ENCODE results near the gene NOP14.
"Not testable (repeated sequence)": the region's sequence is repeated elsewhere in the genome, so short reads cannot be mapped to it uniquely, and the experiment has no call there.

The NOP14 gene

GRCh38 chr4:2924765-2925301, 38.4 kb downstream of the NOP14 start:
- Histone ChIP-seq H3K4me2 (ENCODE audit: low read length) (no peak overlapping the region), H3K56ac (ENCODE audit: low read length) (peak overlapping the region; percentile 20), H2BK120ac (ENCODE audit: low read depth, low read length) (no peak overlapping the region), H3K4me1 (ENCODE audit: control insufficient read depth, low read depth, low read length) (peaks cover 2% of the 10 kb centered on the region), H2BK15ac (replicated peaks; ENCODE audit: low read depth) (no peak overlapping the region), H4K5ac (ENCODE audit: low read length) (no peak overlapping the region), H3K23ac (ENCODE audit: low read length) (no peak overlapping the region), H3K4ac (ENCODE audit: low read depth, low read length) (no peak overlapping the region), H3K36me3 (ENCODE audit: control insufficient read depth, insufficient read depth, low read length) (peaks cover 8% of the 10 kb centered on the region), H3K79me2 (ENCODE audit: control insufficient read depth, insufficient read depth, low read length) (peaks cover 3% of the 10 kb centered on the region), H3K79me1 (ENCODE audit: low read length) (peaks cover 10% of the 10 kb centered on the region), H3K4me3 (ENCODE audit: low read length) (no peak overlapping the region), H3K27me3 (ENCODE audit: insufficient read depth, low read length, poor library complexity) (no peaks in the 10 kb centered on the region), H2AK5ac (ENCODE audit: low read length) (no peak overlapping the region), H3K27ac (ENCODE audit: low read depth, low read length) (no peak overlapping the region), H3K9ac (ENCODE audit: low read length) (no peak overlapping the region), H4K8ac (ENCODE audit: low read depth, low read length) (no peak overlapping the region), H3K18ac (ENCODE audit: low read length) (no peak overlapping the region), H2BK5ac (ENCODE audit: low read length) (no peak overlapping the region)
- no peak for DNase-seq
- no CpG with 5 or more reads among the region's 7 CpGs for WGBS (ENCODE audit: extremely low coverage, insufficient coverage, low lambda C conversion rate)

- no CpG with 5 or more reads among the region's 8 CpGs for WGBS (ENCODE audit: extremely low coverage, insufficient coverage, low lambda C conversion rate)
- Histone ChIP-seq H3K79me1 (ENCODE audit: low read length) (peaks cover 10% of the 10 kb centered on the region), H3K27ac (ENCODE audit: low read depth, low read length) (no peak overlapping the region), H2BK15ac (replicated peaks; ENCODE audit: low read depth) (no peak overlapping the region), H2BK120ac (ENCODE audit: low read depth, low read length) (no peak overlapping the region), H3K36me3 (ENCODE audit: control insufficient read depth, insufficient read depth, low read length) (peaks cover 8% of the 10 kb centered on the region), H3K56ac (ENCODE audit: low read length) (peak overlapping the region; percentile 20), H3K79me2 (ENCODE audit: control insufficient read depth, insufficient read depth, low read length) (peaks cover 3% of the 10 kb centered on the region), H2BK5ac (ENCODE audit: low read length) (no peak overlapping the region), H4K5ac (ENCODE audit: low read length) (no peak overlapping the region), H3K4me2 (ENCODE audit: low read length) (no peak overlapping the region), H3K23ac (ENCODE audit: low read length) (no peak overlapping the region), H3K18ac (ENCODE audit: low read length) (no peak overlapping the region), H3K9ac (ENCODE audit: low read length) (no peak overlapping the region), H4K8ac (ENCODE audit: low read depth, low read length) (no peak overlapping the region), H3K27me3 (ENCODE audit: insufficient read depth, low read length, poor library complexity) (no peaks in the 10 kb centered on the region), H3K4me3 (ENCODE audit: low read length) (no peak overlapping the region), H3K4me1 (ENCODE audit: control insufficient read depth, low read depth, low read length) (peaks cover 2% of the 10 kb centered on the region), H3K4ac (ENCODE audit: low read depth, low read length) (no peak overlapping the region), H2AK5ac (ENCODE audit: low read length) (no peak overlapping the region)
- DNase-seq = no peak
Observed at GRCh38 chr4:2924286-2924685, 38.9 kb downstream of the NOP14 start.

- Histone ChIP-seq H3K4me1 (ENCODE audit: control insufficient read depth, low read depth, low read length) (peaks cover 2% of the 10 kb centered on the region), H3K36me3 (ENCODE audit: control insufficient read depth, insufficient read depth, low read length) (peaks cover 8% of the 10 kb centered on the region), H3K4me3 (ENCODE audit: low read length) (no peak overlapping the region), H3K27ac (ENCODE audit: low read depth, low read length) (no peak overlapping the region), H2BK5ac (ENCODE audit: low read length) (no peak overlapping the region), H3K79me2 (ENCODE audit: control insufficient read depth, insufficient read depth, low read length) (peaks cover 3% of the 10 kb centered on the region), H3K56ac (ENCODE audit: low read length) (peak overlapping the region; percentile 0), H4K8ac (ENCODE audit: low read depth, low read length) (no peak overlapping the region), H2BK15ac (replicated peaks; ENCODE audit: low read depth) (no peak overlapping the region), H3K27me3 (ENCODE audit: insufficient read depth, low read length, poor library complexity) (no peaks in the 10 kb centered on the region), H3K4ac (ENCODE audit: low read depth, low read length) (no peak overlapping the region), H2BK120ac (ENCODE audit: low read depth, low read length) (no peak overlapping the region), H4K5ac (ENCODE audit: low read length) (no peak overlapping the region), H3K23ac (ENCODE audit: low read length) (no peak overlapping the region), H3K9ac (ENCODE audit: low read length) (no peak overlapping the region), H3K18ac (ENCODE audit: low read length) (no peak overlapping the region), H3K4me2 (ENCODE audit: low read length) (no peak overlapping the region), H2AK5ac (ENCODE audit: low read length) (no peak overlapping the region), H3K79me1 (ENCODE audit: low read length) (peaks cover 10% of the 10 kb centered on the region)
- no CpG with 5 or more reads among the region's 16 CpGs for WGBS (ENCODE audit: extremely low coverage, insufficient coverage, low lambda C conversion rate)
- DNase-seq = no peak
Observed at GRCh38 chr4:2923668-2924173, 39.5 kb downstream of the NOP14 start.

- WGBS (ENCODE audit: extremely low coverage, insufficient coverage, low lambda C conversion rate) = no CpG with 5 or more reads among the region's 10 CpGs
- no peak overlapping the region for H3K23ac ChIP-seq (ENCODE audit: low read length)
- H3K27me3 ChIP-seq (ENCODE audit: insufficient read depth, low read length, poor library complexity) = no peaks in the 10 kb centered on the region
- peak overlapping the region; percentile 85 for H3K27ac ChIP-seq (ENCODE audit: low read depth, low read length)
- peaks cover 10% of the 10 kb centered on the region for H3K79me1 ChIP-seq (ENCODE audit: low read length)
- H3K9ac ChIP-seq (ENCODE audit: low read length) = no peak overlapping the region
- no peak overlapping the region for H2AK5ac ChIP-seq (ENCODE audit: low read length)
- H3K56ac ChIP-seq (ENCODE audit: low read length) = peak overlapping the region; percentile 11
- peaks cover 8% of the 10 kb centered on the region for H3K36me3 ChIP-seq (ENCODE audit: control insufficient read depth, insufficient read depth, low read length)
- peaks cover 3% of the 10 kb centered on the region for H3K79me2 ChIP-seq (ENCODE audit: control insufficient read depth, insufficient read depth, low read length)
- DNase-seq = peak; percentile 44
- H2BK15ac ChIP-seq (replicated peaks; ENCODE audit: low read depth) = no peak overlapping the region
- no peak overlapping the region for H4K8ac ChIP-seq (ENCODE audit: low read depth, low read length)
- no peak overlapping the region for H4K5ac ChIP-seq (ENCODE audit: low read length)
- no peak overlapping the region for H3K4me3 ChIP-seq (ENCODE audit: low read length)
- H2BK120ac ChIP-seq (ENCODE audit: low read depth, low read length) = no peak overlapping the region
- peak overlapping the region; percentile 78 for H3K18ac ChIP-seq (ENCODE audit: low read length)
- no peak overlapping the region for H2BK5ac ChIP-seq (ENCODE audit: low read length)
- no peak overlapping the region for H3K4me2 ChIP-seq (ENCODE audit: low read length)
- peaks cover 2% of the 10 kb centered on the region for H3K4me1 ChIP-seq (ENCODE audit: control insufficient read depth, low read depth, low read length)
- no peak overlapping the region for H3K4ac ChIP-seq (ENCODE audit: low read depth, low read length)
Observed at GRCh38 chr4:2923141-2923551, 40.1 kb downstream of the NOP14 start.

GRCh38 chr4:2922453-2923101, 40.6 kb downstream of the NOP14 start:
- not testable (repeated sequence) for H2BK15ac ChIP-seq (replicated peaks; ENCODE audit: low read depth); H3K36me3 ChIP-seq (ENCODE audit: control insufficient read depth, insufficient read depth, low read length); H3K4me1 ChIP-seq (ENCODE audit: control insufficient read depth, low read depth, low read length); H2BK120ac ChIP-seq (ENCODE audit: low read depth, low read length); H3K4ac ChIP-seq (ENCODE audit: low read depth, low read length); H3K9ac ChIP-seq (ENCODE audit: low read length); H3K79me2 ChIP-seq (ENCODE audit: control insufficient read depth, insufficient read depth, low read length); H2AK5ac ChIP-seq (ENCODE audit: low read length); H2BK5ac ChIP-seq (ENCODE audit: low read length); H4K8ac ChIP-seq (ENCODE audit: low read depth, low read length); H3K4me3 ChIP-seq (ENCODE audit: low read length); H3K23ac ChIP-seq (ENCODE audit: low read length); H3K4me2 ChIP-seq (ENCODE audit: low read length); H4K5ac ChIP-seq (ENCODE audit: low read length); H3K27me3 ChIP-seq (ENCODE audit: insufficient read depth, low read length, poor library complexity)
- H3K18ac ChIP-seq (ENCODE audit: low read length) = peak overlapping the region; percentile 78
- peak overlapping the region; percentile 15 for H3K56ac ChIP-seq (ENCODE audit: low read length)
- WGBS (ENCODE audit: extremely low coverage, insufficient coverage, low lambda C conversion rate) = no CpG with 5 or more reads among the region's 7 CpGs
- H3K79me1 ChIP-seq (ENCODE audit: low read length) = peaks cover 10% of the 10 kb centered on the region
- DNase-seq = peak; percentile 96
- H3K27ac ChIP-seq (ENCODE audit: low read depth, low read length) = peak overlapping the region; percentile 89
